Mammary epithelial cell (primary cell): ENCODE results near the gene AGAP1.

ENCODE experiments used
- EZH2 ChIP-seq: IDR thresholded peaks from 2 replicates; pipeline ENCODE4 v1.6.1; 2012; ENCODE audit warnings: low read length, inconsistent platforms, borderline replicate concordance
- TF ChIP-seq, protein P1 (sequence below), 2 donors: IDR thresholded peaks in 1 of 2; conservative IDR thresholded peaks in 1 of 2; 2 replicates each; pipeline ENCODE4 v1.5.1; 2011 to 2012; ENCODE audit warnings: inconsistent platforms in 2 of 2, low read length in 2 of 2, mild to moderate bottlenecking in 2 of 2, control low read depth in 1 of 2, low read depth in 1 of 2; ENCODE audit not compliant: insufficient read depth in 1 of 2; ENCODE audit errors: extremely low read depth in 1 of 2

GRCh38 chr2:235446082-235446481, 47.8 kb upstream of the AGAP1 start:
- TF ChIP-seq, protein P1, sequence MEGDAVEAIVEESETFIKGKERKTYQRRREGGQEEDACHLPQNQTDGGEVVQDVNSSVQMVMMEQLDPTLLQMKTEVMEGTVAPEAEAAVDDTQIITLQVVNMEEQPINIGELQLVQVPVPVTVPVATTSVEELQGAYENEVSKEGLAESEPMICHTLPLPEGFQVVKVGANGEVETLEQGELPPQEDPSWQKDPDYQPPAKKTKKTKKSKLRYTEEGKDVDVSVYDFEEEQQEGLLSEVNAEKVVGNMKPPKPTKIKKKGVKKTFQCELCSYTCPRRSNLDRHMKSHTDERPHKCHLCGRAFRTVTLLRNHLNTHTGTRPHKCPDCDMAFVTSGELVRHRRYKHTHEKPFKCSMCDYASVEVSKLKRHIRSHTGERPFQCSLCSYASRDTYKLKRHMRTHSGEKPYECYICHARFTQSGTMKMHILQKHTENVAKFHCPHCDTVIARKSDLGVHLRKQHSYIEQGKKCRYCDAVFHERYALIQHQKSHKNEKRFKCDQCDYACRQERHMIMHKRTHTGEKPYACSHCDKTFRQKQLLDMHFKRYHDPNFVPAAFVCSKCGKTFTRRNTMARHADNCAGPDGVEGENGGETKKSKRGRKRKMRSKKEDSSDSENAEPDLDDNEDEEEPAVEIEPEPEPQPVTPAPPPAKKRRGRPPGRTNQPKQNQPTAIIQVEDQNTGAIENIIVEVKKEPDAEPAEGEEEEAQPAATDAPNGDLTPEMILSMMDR (conservative IDR thresholded peaks at IDR 0.05 in 1 of 2, IDR thresholded peaks at IDR 0.05 in 1 of 2; ENCODE audit: extremely low read depth in 1 of 2, insufficient read depth in 1 of 2, low read depth in 1 of 2, low read length in 2 of 2) = no peak
- no peak for TF ChIP-seq EZH2
